ENCODE measurements around the gene KSR1.
"Not testable (repeated sequence)": the region's sequence is repeated elsewhere in the genome, so short reads cannot be mapped to it uniquely, and the experiment has no call there.

The KSR1 gene

GRCh38 chr17:27660436-27660835, 204.2 kb downstream of the KSR1 start:
- DNase-seq (ENCODE audit: low spot score), result no peak

GRCh38 chr17:27663936-27664605, 207.8 kb downstream of the KSR1 start:
- no peak for DNase-seq (ENCODE audit: low spot score)

- DNase-seq (ENCODE audit: low spot score), result no peak
Observed at GRCh38 chr17:27664606-27664965, 208.3 kb downstream of the KSR1 start.

- no peak for DNase-seq (ENCODE audit: low spot score)
Observed at GRCh38 chr17:27665549-27665948, 209.3 kb downstream of the KSR1 start.

- DNase-seq (ENCODE audit: low spot score), result not testable (repeated sequence)
Observed at GRCh38 chr17:27666270-27666669, 210.0 kb downstream of the KSR1 start.

GRCh38 chr17:27666831-27667560, 210.7 kb downstream of the KSR1 start:
- no peak for DNase-seq (ENCODE audit: low spot score)

- DNase-seq (ENCODE audit: low spot score), result no peak
Observed at GRCh38 chr17:27667656-27668487, 211.6 kb downstream of the KSR1 start.

- no peak for DNase-seq (ENCODE audit: low spot score)
Observed at GRCh38 chr17:27668488-27668823, 212.2 kb downstream of the KSR1 start.

- no peak for DNase-seq (ENCODE audit: low spot score)
Observed at GRCh38 chr17:27669136-27669535, 212.9 kb downstream of the KSR1 start.

GRCh38 chr17:27669850-27670249, 213.6 kb downstream of the KSR1 start:
- DNase-seq (ENCODE audit: low spot score), result no peak

GRCh38 chr17:27670791-27671590, 214.7 kb downstream of the KSR1 start:
- no peak for DNase-seq (ENCODE audit: low spot score)

- DNase-seq (ENCODE audit: low spot score), result no peak
Observed at GRCh38 chr17:27671591-27671910, 215.3 kb downstream of the KSR1 start.

- DNase-seq (ENCODE audit: low spot score), result not testable (repeated sequence)
Observed at GRCh38 chr17:27671977-27672480, 215.8 kb downstream of the KSR1 start.

- DNase-seq (ENCODE audit: low spot score), result no peak
Observed at GRCh38 chr17:27674335-27674734, 218.1 kb downstream of the KSR1 start.

Measured in putamen (tissue), 1 donor.